PC-3 (cell line): ENCODE data around the gene PKN1.

Experiments used
- CTCF ChIP-seq: fragments of 300-600 bp; sonication (generic); conservative IDR thresholded peaks from 2 replicates; pipeline ENCODE4 v1.5.1; 2017; ENCODE audit warnings: antibody characterized with exemption, low read depth, mild to moderate bottlenecking, low read length
- EZH2 ChIP-seq: fragments of 300-600 bp; sonication (generic); IDR thresholded peaks from one replicate; pipeline ENCODE4 v1.6.1; 2017; ENCODE audit warnings: antibody characterized with exemption, mild to moderate bottlenecking, low read length; ENCODE audit not compliant: unreplicated experiment
- EZH2phosphoT487 ChIP-seq: fragments of 300-600 bp; sonication (generic); IDR thresholded peaks from 2 replicates; pipeline ENCODE4 v1.6.1; 2018; ENCODE audit warnings: mild to moderate bottlenecking, antibody characterized with exemption, low read length, borderline replicate concordance

- TF ChIP-seq EZH2 (no peak), CTCF (peak; percentile 75), EZH2phosphoT487 (no peak)
These were observed 42.4 kb downstream of the PKN1 start, which contains the start of gene PTGER1 for GRCh38 chr19:14475251-14476073.
